MM.1S (cell line): ENCODE data around the gene UST.

Experiments
- DNase-seq: peaks from one replicate; pipeline ENCODE4 v3.0.0-alpha.2; 2015
- H2AFZ ChIP-seq: fragments of 300-600 bp; sonication (generic); 2 replicates; pipeline ENCODE4 v1.6.0; 2016; ENCODE audit warnings: antibody characterized with exemption, low read length
- H3F3A ChIP-seq: fragments of 300-600 bp; sonication (generic); 2 replicates; pipeline ENCODE4 v1.6.1; 2016; ENCODE audit warnings: mild to moderate bottlenecking, antibody characterized with exemption, low read length, moderate library complexity, mixed read lengths; ENCODE audit not compliant: insufficient read depth
- H3K27ac ChIP-seq: fragments of 300-600 bp; sonication (generic); 2 replicates; pipeline ENCODE4 v1.5.1; 2016; ENCODE audit warnings: mild to moderate bottlenecking, low read length
- H3K27me3 ChIP-seq: fragments of 300-600 bp; sonication (generic); replicated peaks from 2 replicates; pipeline ENCODE4 v1.6.0; 2016; ENCODE audit warnings: low read length; ENCODE audit not compliant: insufficient read depth
- H3K36me3 ChIP-seq: fragments of 300-600 bp; sonication (generic); replicated peaks from 2 replicates; pipeline ENCODE4 v1.6.1; 2016; ENCODE audit warnings: mild to moderate bottlenecking, low read length, mixed read lengths; ENCODE audit not compliant: insufficient read depth
- H3K4me1 ChIP-seq: fragments of 300-600 bp; sonication (generic); 2 replicates; pipeline ENCODE4 v1.6.1; 2016; ENCODE audit warnings: low read length, mixed read lengths
- H3K4me2 ChIP-seq: fragments of 300-600 bp; sonication (generic); 2 replicates; pipeline ENCODE4 v1.6.0; 2016; ENCODE audit warnings: low read depth, low read length
- H3K4me3 ChIP-seq: fragments of 300-600 bp; sonication (generic); 2 replicates; pipeline ENCODE4 v1.5.1; 2016; ENCODE audit warnings: low read length, mixed read lengths
- H3K79me2 ChIP-seq: fragments of 300-600 bp; sonication (generic); 2 replicates; pipeline ENCODE4 v1.6.1; 2016; ENCODE audit warnings: mixed run types, low read length, mixed read lengths
- H3K9ac ChIP-seq: fragments of 300-600 bp; sonication (generic); 2 replicates; pipeline ENCODE4 v1.6.1; 2016; ENCODE audit warnings: low read length, mixed read lengths
- H3K9me2 ChIP-seq: fragments of 300-600 bp; sonication (generic); replicated peaks from 2 replicates; pipeline ENCODE4 v1.6.1; 2016; ENCODE audit warnings: mild to moderate bottlenecking, low read length, mixed read lengths; ENCODE audit not compliant: insufficient read depth
- H3K9me3 ChIP-seq: fragments of 300-600 bp; sonication (generic); replicated peaks from 2 replicates; pipeline ENCODE4 v1.6.1; 2016; ENCODE audit warnings: mild to moderate bottlenecking, low read length, mixed read lengths; ENCODE audit not compliant: insufficient read depth
- H4K20me1 ChIP-seq: fragments of 300-600 bp; sonication (generic); 2 replicates; pipeline ENCODE4 v1.6.1; 2016; ENCODE audit warnings: mild to moderate bottlenecking, low read length, moderate library complexity, mixed read lengths; ENCODE audit not compliant: insufficient read depth
- EZH2 ChIP-seq: fragments of 300-600 bp; sonication (generic); optimal IDR thresholded peaks from 2 replicates; pipeline ENCODE3; 2017; ENCODE audit warnings: low read depth, mild to moderate bottlenecking, antibody characterized with exemption, low read length, mixed read lengths
- EZH2phosphoT487 ChIP-seq: fragments of 300-600 bp; sonication (generic); IDR thresholded peaks from 2 replicates; pipeline ENCODE4 v1.6.1; 2018; ENCODE audit warnings: antibody characterized with exemption, low read length
- TF ChIP-seq, protein P1 (sequence below): fragments of 300-600 bp; sonication (generic); IDR thresholded peaks from 2 replicates; pipeline ENCODE4 v1.5.1; 2016; ENCODE audit warnings: antibody characterized with exemption, low read length, mixed read lengths

Gene UST

DNA sequence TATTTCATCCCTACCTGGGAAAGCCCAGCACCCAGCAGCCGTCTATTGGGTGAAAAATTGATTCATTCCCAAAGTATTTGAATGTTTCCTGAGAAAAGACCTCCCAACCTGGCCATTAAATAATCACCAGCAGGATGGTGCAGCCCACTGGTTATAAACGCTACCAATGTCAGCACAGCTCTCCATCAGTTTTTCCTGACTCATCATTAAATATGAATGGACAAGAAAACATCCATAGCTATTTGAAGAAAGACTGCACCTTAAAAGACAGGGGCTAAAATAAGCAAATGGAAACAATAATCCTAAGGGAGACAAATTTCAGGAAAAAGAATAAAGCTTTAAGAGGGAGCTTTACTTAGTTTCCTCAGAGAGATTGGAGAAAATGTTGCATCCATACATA lies 261.9 kb downstream of the UST start:
- Histone ChIP-seq H4K20me1 (no peaks in the 10 kb centered on the region), H3K4me2 (no peak overlapping the region), H3K27ac (no peak overlapping the region), H3K79me2 (no peaks in the 10 kb centered on the region), H2AFZ (no peak overlapping the region), H3F3A (no peaks in the 10 kb centered on the region), H3K9me3 (no peaks in the 10 kb centered on the region), H3K9ac (no peak overlapping the region), H3K27me3 (peaks cover 6% of the 10 kb centered on the region; the same call in 1 of the 2 replicates), H3K9me2 (no peaks in the 10 kb centered on the region), H3K36me3 (no peaks in the 10 kb centered on the region), H3K4me3 (no peak overlapping the region), H3K4me1 (no peaks in the 10 kb centered on the region)
- DNase-seq: no peak
- no peak for TF ChIP-seq EZH2phosphoT487
- TF ChIP-seq, protein P1, sequence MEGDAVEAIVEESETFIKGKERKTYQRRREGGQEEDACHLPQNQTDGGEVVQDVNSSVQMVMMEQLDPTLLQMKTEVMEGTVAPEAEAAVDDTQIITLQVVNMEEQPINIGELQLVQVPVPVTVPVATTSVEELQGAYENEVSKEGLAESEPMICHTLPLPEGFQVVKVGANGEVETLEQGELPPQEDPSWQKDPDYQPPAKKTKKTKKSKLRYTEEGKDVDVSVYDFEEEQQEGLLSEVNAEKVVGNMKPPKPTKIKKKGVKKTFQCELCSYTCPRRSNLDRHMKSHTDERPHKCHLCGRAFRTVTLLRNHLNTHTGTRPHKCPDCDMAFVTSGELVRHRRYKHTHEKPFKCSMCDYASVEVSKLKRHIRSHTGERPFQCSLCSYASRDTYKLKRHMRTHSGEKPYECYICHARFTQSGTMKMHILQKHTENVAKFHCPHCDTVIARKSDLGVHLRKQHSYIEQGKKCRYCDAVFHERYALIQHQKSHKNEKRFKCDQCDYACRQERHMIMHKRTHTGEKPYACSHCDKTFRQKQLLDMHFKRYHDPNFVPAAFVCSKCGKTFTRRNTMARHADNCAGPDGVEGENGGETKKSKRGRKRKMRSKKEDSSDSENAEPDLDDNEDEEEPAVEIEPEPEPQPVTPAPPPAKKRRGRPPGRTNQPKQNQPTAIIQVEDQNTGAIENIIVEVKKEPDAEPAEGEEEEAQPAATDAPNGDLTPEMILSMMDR: no peak
- TF ChIP-seq EZH2: no peak

DNA sequence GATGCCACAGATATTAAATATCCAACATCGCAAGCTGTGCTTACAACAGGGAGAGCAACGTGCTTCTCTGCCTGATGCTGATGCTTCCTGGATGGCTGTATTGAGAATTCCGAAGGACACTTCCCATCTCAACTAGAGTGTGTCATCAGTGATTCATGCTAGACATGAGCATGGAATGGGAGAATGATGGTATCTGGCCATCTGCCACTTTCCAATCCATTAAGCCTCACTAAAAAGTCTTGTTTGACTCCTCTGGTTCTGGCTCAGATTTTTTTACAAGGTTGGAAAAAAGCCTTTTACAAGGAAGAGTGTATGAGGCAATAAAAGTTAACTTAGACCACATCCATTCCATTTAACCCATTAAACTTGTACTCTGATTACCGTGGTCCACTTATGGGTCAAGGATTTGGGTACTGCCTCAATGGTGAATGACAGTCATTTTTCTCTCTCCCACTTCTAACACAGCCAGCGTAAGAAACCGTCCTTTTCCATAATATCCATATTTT lies 265.3 kb downstream of the UST start:
- H3K27ac ChIP-seq: no peak overlapping the region

DNA sequence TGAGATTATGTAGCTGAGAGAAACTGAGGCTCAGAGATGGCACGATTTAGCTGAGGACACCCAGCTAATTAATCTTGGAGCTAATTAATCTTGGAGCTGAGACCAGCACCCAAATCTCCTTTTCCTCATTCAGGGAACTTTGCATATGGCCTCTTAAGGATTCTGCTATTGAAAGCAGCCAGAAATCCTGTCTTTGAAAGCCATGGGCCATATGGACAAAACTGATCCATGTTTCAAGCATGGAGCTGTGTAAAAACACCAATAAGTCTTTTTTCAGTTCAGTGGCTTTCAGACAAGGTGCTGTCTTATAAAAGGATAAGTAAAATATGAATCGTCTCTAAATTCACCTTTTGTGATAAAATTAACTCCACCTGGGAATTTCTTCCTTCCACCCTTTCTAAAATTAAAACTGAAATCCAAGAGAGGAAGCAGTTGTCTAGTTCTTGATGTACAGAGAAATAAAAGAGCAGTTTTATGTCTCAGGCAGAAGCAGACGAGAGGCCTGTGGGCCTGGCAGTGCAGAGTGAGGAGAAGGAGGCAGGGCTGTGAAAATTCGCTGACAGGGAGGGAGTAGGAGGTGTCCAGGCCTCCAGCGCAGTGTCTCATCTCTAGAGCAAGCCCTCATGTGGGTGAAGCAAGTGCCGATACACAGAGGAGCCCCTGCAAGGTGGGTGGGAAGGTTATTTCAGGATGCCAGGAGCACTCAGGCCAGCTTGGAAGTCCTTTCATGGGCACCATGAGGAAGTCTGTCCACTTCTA lies 266.9 kb downstream of the UST start:
- no peak overlapping the region for H3K27ac ChIP-seq

More for the DNA sequence above, 265.3 kb downstream of the UST start:
- no peak for TF ChIP-seq EZH2
- TF ChIP-seq EZH2phosphoT487: no peak
- TF ChIP-seq, protein P1: no peak
- H3K9me3 ChIP-seq: no peaks in the 10 kb centered on the region
- H3K36me3 ChIP-seq: no peaks in the 10 kb centered on the region
- no peaks in the 10 kb centered on the region for H3K4me1 ChIP-seq
- H3K4me3 ChIP-seq: no peak overlapping the region
- no peaks in the 10 kb centered on the region for H4K20me1 ChIP-seq
- H3K9me2 ChIP-seq: no peaks in the 10 kb centered on the region
- no peak for DNase-seq
- no peaks in the 10 kb centered on the region for H3F3A ChIP-seq
- H3K9ac ChIP-seq: no peak overlapping the region
- H3K4me2 ChIP-seq: no peak overlapping the region
- H3K27me3 ChIP-seq: no peaks in the 10 kb centered on the region; the same call in 1 of the 2 replicates
- no peaks in the 10 kb centered on the region for H3K79me2 ChIP-seq
- H2AFZ ChIP-seq: no peak overlapping the region

More for the DNA sequence above, 266.9 kb downstream of the UST start:
- Histone ChIP-seq H3K9me2 (no peaks in the 10 kb centered on the region), H2AFZ (no peak overlapping the region), H3K79me2 (no peaks in the 10 kb centered on the region), H3K9me3 (no peaks in the 10 kb centered on the region), H3K4me2 (no peak overlapping the region), H3K4me3 (no peak overlapping the region), H3K4me1 (no peaks in the 10 kb centered on the region), H3K9ac (no peak overlapping the region), H4K20me1 (no peaks in the 10 kb centered on the region), H3K27me3 (no peaks in the 10 kb centered on the region; the same call in 1 of the 2 replicates), H3F3A (no peaks in the 10 kb centered on the region), H3K36me3 (no peaks in the 10 kb centered on the region)
- no peak for DNase-seq
- no peak for TF ChIP-seq EZH2phosphoT487
- TF ChIP-seq, protein P1: no peak
- TF ChIP-seq EZH2: no peak
